HEK293 (cell line): ENCODE measurements around the gene TMEM256.

ENCODE experiments used
- CTCF ChIA-PET: fragments of 350-600 bp; formaldehyde crosslinking; extraction: SDS; loops from one replicate; lab custom pipeline; 2021; ENCODE audit warnings: antibody characterized with exemption; lab: Yijun Ruan, JAX
- POLR2A ChIA-PET: fragments of 300-600 bp; formaldehyde crosslinking; extraction: SDS; loops from one replicate; lab custom pipeline; 2020; ENCODE audit warnings: antibody characterized with exemption, inconsistent platforms; lab: Yijun Ruan, JAX
- H3K27ac ChIP-seq: fragments of 200-500 bp; sonication (Bioruptor generic); 2 replicates; pipeline ENCODE4 v1.5.1; 2014; ENCODE audit warnings: low read depth, low read length, control low read depth, inconsistent platforms; ENCODE audit errors: extremely low read depth
- H3K36me3 ChIP-seq, 2 experiments: fragments of 200-500 bp in 1 of 2; sonication (Bioruptor generic) in 1 of 2; 1 replicate in 1 of 2; 2 replicates in 1 of 2; pipeline ENCODE4 v1.5.1; 2014 to 2017; ENCODE audit warnings: inconsistent platforms in 2 of 2, low read length in 2 of 2; ENCODE audit not compliant: control insufficient read depth in 2 of 2, insufficient read depth in 1 of 2
- H3K4me1 ChIP-seq: fragments of 200-500 bp; sonication (Bioruptor generic); 2 replicates; pipeline ENCODE4 v1.5.1; 2014; ENCODE audit warnings: mild to moderate bottlenecking, low read length, inconsistent platforms; ENCODE audit not compliant: control insufficient read depth, insufficient read depth
- H3K4me3 ChIP-seq: 2 replicates; pipeline ENCODE4 v1.5.1; 2011; ENCODE audit warnings: low read depth, mild to moderate bottlenecking, control low read depth, low read length, moderate library complexity
- H3K9me3 ChIP-seq: fragments of 200-500 bp; sonication (Bioruptor generic); 2 replicates; pipeline ENCODE4 v1.5.1; 2014; ENCODE audit warnings: low read depth, low read length, inconsistent platforms; ENCODE audit not compliant: control insufficient read depth, insufficient read depth
- GFI1B ChIP-seq: fragments of 450-650 bp; formaldehyde crosslinking; IDR thresholded peaks from 2 replicates; pipeline ENCODE4 v1.5.1; 2016; ENCODE audit warnings: missing biosample characterization, missing genetic modification characterization
- GLI4 ChIP-seq: fragments of 450-650 bp; formaldehyde crosslinking; IDR thresholded peaks from 2 replicates; pipeline ENCODE4 v1.5.1; 2016; ENCODE audit warnings: missing biosample characterization, missing genetic modification characterization
- GLIS1 ChIP-seq: fragments of 450-650 bp; formaldehyde crosslinking; IDR thresholded peaks from 2 replicates; pipeline ENCODE4 v1.5.1; 2016; ENCODE audit warnings: missing biosample characterization, missing genetic modification characterization
- IKZF3 ChIP-seq: fragments of 450-650 bp; IDR thresholded peaks from 2 replicates; pipeline ENCODE4 v1.5.0; 2018; ENCODE audit warnings: missing biosample characterization, mild to moderate bottlenecking, missing genetic modification characterization, moderate library complexity
- KLF9 ChIP-seq: fragments of 450-650 bp; formaldehyde crosslinking; IDR thresholded peaks from 2 replicates; pipeline ENCODE4 v1.5.1; 2016; ENCODE audit warnings: missing biosample characterization, missing genetic modification characterization, low read depth
- SCRT1 ChIP-seq: fragments of 450-650 bp; formaldehyde crosslinking; IDR thresholded peaks from 2 replicates; pipeline ENCODE4 v1.5.1; 2016; ENCODE audit warnings: missing biosample characterization, missing genetic modification characterization, borderline replicate concordance
- SETDB1 ChIP-seq: IDR thresholded peaks from one replicate; pipeline ENCODE4 v1.6.1; 2017; ENCODE audit warnings: mild to moderate bottlenecking, low read length, moderate library complexity, mixed read lengths; ENCODE audit not compliant: insufficient read length
- YY1 ChIP-seq: fragments of 450-650 bp; formaldehyde crosslinking; IDR thresholded peaks from 2 replicates; pipeline ENCODE4 v1.5.1; 2018; ENCODE audit warnings: missing biosample characterization, missing genetic modification characterization
- ZNF16 ChIP-seq: fragments of 450-650 bp; formaldehyde crosslinking; IDR thresholded peaks from 2 replicates; pipeline ENCODE4 v1.5.1; 2016; ENCODE audit warnings: low read depth, missing biosample characterization, missing genetic modification characterization
- ZNF341 ChIP-seq: fragments of 450-650 bp; formaldehyde crosslinking; IDR thresholded peaks from 2 replicates; pipeline ENCODE4; 2016; ENCODE audit warnings: low read depth, missing biosample characterization, missing genetic modification characterization
- ZNF37A ChIP-seq: fragments of 450-650 bp; IDR thresholded peaks from 2 replicates; pipeline ENCODE4 v1.5.1; 2018; ENCODE audit warnings: missing biosample characterization, missing genetic modification characterization
- ZNF501 ChIP-seq: fragments of 450-650 bp; formaldehyde crosslinking; IDR thresholded peaks from 2 replicates; pipeline ENCODE4 v1.5.1; 2016; ENCODE audit warnings: missing biosample characterization, missing genetic modification characterization
- ZNF510 ChIP-seq: fragments of 450-650 bp; formaldehyde crosslinking; IDR thresholded peaks from 2 replicates; pipeline ENCODE4 v1.5.1; 2018; ENCODE audit warnings: mild to moderate bottlenecking, missing genetic modification characterization, missing biosample characterization; ENCODE audit not compliant: insufficient replicate concordance
- ZNF626 ChIP-seq: fragments of 450-650 bp; sonication (Bioruptor Pico); formaldehyde crosslinking; IDR thresholded peaks from 2 replicates; pipeline ENCODE4 v1.5.1; 2018; ENCODE audit warnings: missing biosample characterization, missing genetic modification characterization, inconsistent platforms
- ZNF629 ChIP-seq: fragments of 450-650 bp; formaldehyde crosslinking; IDR thresholded peaks from 2 replicates; pipeline ENCODE4 v1.5.1; 2017; ENCODE audit warnings: missing biosample characterization, missing genetic modification characterization
- ZNF670 ChIP-seq: fragments of 450-650 bp; formaldehyde crosslinking; IDR thresholded peaks from 2 replicates; pipeline ENCODE4 v1.5.1; 2016; ENCODE audit warnings: missing biosample characterization, missing genetic modification characterization, low read depth
- ZNF76 ChIP-seq: fragments of 450-650 bp; formaldehyde crosslinking; IDR thresholded peaks from 2 replicates; pipeline ENCODE4; 2016; ENCODE audit warnings: low read depth, missing biosample characterization, missing genetic modification characterization, borderline replicate concordance
- ZNF768 ChIP-seq: fragments of 450-650 bp; formaldehyde crosslinking; IDR thresholded peaks from 2 replicates; pipeline ENCODE4 v1.5.1; 2018; ENCODE audit warnings: missing biosample characterization, mild to moderate bottlenecking, missing genetic modification characterization
- ZNF776 ChIP-seq: fragments of 450-650 bp; formaldehyde crosslinking; IDR thresholded peaks from 2 replicates; pipeline ENCODE4 v1.5.0; 2017; ENCODE audit warnings: missing biosample characterization, missing genetic modification characterization, borderline replicate concordance
- ZNF777 ChIP-seq: fragments of 450-650 bp; formaldehyde crosslinking; IDR thresholded peaks from 2 replicates; pipeline ENCODE4 v1.5.1; 2017; ENCODE audit warnings: missing biosample characterization, missing genetic modification characterization, borderline replicate concordance
- ZSCAN23 ChIP-seq: fragments of 450-650 bp; formaldehyde crosslinking; IDR thresholded peaks from 2 replicates; pipeline ENCODE4 v1.5.1; 2016; ENCODE audit warnings: missing biosample characterization, missing genetic modification characterization
- TF ChIP-seq, protein P1 (sequence below): fragments of 450-650 bp; formaldehyde crosslinking; IDR thresholded peaks from 2 replicates; pipeline ENCODE4 v1.5.1; 2016; ENCODE audit warnings: missing biosample characterization, missing genetic modification characterization
- TF ChIP-seq, protein P2 (sequence below): fragments of 450-650 bp; formaldehyde crosslinking; IDR thresholded peaks from 2 replicates; pipeline ENCODE4 v1.5.1; 2016; ENCODE audit warnings: missing biosample characterization, missing genetic modification characterization
- TF ChIP-seq, protein P3 (sequence below): fragments of 450-650 bp; formaldehyde crosslinking; conservative IDR thresholded peaks from 2 replicates; pipeline ENCODE4 v1.5.1; 2016; ENCODE audit warnings: low read depth, missing biosample characterization, missing genetic modification characterization
- TF ChIP-seq, protein P4 (sequence below): fragments of 450-650 bp; formaldehyde crosslinking; IDR thresholded peaks from 2 replicates; pipeline ENCODE4 v1.5.1; 2017; ENCODE audit warnings: missing biosample characterization, missing genetic modification characterization

TMEM256 gene

DNA sequence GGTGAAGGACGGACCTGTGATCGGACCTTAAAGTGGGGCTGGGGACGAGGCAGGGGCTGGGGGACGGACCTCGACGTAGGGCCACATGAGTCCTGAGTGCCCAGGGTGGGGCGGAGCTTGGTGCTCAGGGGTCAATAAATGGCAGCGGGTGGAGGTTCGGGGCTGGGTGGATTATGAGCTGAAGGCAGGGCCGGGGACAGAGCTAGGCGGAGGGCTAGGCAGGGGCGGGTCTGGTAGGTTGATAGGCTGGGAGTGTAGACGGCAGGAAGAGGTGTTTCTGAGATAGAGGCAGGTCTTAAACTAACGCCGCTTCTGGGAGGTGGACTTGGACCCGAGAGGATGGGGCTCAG, 41.7 kb upstream of the TMEM256 start (continued):
- TF ChIP-seq, protein P1, sequence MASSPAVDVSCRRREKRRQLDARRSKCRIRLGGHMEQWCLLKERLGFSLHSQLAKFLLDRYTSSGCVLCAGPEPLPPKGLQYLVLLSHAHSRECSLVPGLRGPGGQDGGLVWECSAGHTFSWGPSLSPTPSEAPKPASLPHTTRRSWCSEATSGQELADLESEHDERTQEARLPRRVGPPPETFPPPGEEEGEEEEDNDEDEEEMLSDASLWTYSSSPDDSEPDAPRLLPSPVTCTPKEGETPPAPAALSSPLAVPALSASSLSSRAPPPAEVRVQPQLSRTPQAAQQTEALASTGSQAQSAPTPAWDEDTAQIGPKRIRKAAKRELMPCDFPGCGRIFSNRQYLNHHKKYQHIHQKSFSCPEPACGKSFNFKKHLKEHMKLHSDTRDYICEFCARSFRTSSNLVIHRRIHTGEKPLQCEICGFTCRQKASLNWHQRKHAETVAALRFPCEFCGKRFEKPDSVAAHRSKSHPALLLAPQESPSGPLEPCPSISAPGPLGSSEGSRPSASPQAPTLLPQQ = no peak
- no peak for TF ChIP-seq GFI1B
- peak; percentile 79; the same call in 1 of the 2 replicates for TF ChIP-seq ZNF777 (tag by site-specific recombination)
- TF ChIP-seq, all 188 proteins: peak for 8

DNA sequence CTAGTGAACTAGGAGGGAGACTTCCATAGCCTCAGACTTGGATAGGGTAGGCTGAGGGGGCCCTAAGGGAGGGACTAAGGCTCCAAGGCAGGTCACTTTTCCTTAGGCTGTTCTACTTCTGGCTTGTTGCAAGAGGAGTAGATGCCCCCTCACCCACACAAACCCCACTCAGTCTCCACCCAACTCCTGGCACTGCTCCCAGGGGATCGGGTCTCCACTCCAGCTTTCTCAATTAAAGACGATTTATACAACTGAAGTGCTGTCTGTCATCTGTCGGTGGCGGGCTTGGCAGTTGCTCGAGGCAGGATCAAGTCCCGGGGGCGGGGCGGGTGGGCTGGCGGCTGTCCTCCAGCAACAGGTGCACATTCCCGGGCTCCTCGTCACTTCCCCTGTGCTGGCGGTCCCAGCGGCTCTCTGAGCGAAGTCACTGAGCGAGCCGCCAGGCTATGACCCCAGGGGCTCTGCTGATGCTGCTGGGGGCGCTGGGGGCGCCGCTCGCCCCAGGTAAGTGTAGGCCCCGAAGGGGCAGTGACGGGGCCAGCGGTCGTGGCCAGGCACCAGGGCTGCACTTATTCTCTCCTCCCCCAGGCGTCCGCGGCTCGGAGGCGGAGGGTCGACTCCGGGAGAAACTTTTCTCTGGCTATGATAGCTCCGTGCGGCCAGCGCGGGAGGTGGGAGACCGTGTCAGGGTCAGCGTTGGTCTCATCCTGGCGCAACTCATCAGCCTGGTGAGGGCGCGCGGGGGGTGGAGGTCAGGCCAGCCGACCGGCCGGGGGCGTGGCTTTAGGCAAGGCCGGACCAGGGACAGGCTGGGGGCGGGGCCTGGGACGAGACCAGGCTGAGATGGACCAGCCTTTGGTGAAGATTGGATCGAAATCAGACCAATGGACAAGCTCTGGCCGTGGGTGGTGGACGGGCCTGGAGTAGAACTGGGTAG, 41.1 kb upstream of the TMEM256 start, which contains the start of gene CHRNB1:
Gene CHRNB1, plus strand, starts transcription at position 380 of the 937 bp plus-strand sequence. Its CDS starts 67 bp downstream, at position 447.
- Histone ChIP-seq H3K9me3 (no peaks in the 10 kb centered on the region), H3K27ac (no peak within 1 kb of the TSS; the same call in 1 of the 2 replicates), H3K4me3 (peak within 1 kb of the TSS; percentile 57), H3K36me3 (no peaks in the 10 kb centered on the region; a peak in 1 of 3 replicates), H3K4me1 (peaks cover 19% of the 10 kb centered on the region)
- ChIA-PET POLR2A (interaction anchor here (0.6 to 2.7 kb wide), 17 partner anchors 8 to 243 kb away, joined by 3 to 17 read pairs (median 4); partner anchors contain the start of genes NEURL4, POLR2A, TMEM102 and TMEM256), CTCF (interaction anchor here (0.6 to 2.5 kb wide), 18 partner anchors 8 to 404 kb away, joined by 3 to 13 read pairs (median 4); partner anchors contain the start of genes TP53 and ZBTB4)
- TF ChIP-seq ZNF670 (tag by site-specific recombination) = no peak
- no peak for TF ChIP-seq ZNF626
- TF ChIP-seq, protein P2, sequence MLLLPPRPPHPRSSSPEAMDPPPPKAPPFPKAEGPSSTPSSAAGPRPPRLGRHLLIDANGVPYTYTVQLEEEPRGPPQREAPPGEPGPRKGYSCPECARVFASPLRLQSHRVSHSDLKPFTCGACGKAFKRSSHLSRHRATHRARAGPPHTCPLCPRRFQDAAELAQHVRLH = no peak
- TF ChIP-seq ZNF16 = no peak
- no peak for TF ChIP-seq ZNF510 (tag by site-specific recombination)
- TF ChIP-seq SCRT1 (tag by site-specific recombination) = peak; percentile 52; the same call in 1 of the 2 replicates
- no peak for TF ChIP-seq ZSCAN23 (tag by site-specific recombination)
- TF ChIP-seq IKZF3 (tag by site-specific recombination) = no peak
- TF ChIP-seq ZNF37A (tag by site-specific recombination) = no peak
- TF ChIP-seq ZNF768 = no peak
- TF ChIP-seq, protein P3, sequence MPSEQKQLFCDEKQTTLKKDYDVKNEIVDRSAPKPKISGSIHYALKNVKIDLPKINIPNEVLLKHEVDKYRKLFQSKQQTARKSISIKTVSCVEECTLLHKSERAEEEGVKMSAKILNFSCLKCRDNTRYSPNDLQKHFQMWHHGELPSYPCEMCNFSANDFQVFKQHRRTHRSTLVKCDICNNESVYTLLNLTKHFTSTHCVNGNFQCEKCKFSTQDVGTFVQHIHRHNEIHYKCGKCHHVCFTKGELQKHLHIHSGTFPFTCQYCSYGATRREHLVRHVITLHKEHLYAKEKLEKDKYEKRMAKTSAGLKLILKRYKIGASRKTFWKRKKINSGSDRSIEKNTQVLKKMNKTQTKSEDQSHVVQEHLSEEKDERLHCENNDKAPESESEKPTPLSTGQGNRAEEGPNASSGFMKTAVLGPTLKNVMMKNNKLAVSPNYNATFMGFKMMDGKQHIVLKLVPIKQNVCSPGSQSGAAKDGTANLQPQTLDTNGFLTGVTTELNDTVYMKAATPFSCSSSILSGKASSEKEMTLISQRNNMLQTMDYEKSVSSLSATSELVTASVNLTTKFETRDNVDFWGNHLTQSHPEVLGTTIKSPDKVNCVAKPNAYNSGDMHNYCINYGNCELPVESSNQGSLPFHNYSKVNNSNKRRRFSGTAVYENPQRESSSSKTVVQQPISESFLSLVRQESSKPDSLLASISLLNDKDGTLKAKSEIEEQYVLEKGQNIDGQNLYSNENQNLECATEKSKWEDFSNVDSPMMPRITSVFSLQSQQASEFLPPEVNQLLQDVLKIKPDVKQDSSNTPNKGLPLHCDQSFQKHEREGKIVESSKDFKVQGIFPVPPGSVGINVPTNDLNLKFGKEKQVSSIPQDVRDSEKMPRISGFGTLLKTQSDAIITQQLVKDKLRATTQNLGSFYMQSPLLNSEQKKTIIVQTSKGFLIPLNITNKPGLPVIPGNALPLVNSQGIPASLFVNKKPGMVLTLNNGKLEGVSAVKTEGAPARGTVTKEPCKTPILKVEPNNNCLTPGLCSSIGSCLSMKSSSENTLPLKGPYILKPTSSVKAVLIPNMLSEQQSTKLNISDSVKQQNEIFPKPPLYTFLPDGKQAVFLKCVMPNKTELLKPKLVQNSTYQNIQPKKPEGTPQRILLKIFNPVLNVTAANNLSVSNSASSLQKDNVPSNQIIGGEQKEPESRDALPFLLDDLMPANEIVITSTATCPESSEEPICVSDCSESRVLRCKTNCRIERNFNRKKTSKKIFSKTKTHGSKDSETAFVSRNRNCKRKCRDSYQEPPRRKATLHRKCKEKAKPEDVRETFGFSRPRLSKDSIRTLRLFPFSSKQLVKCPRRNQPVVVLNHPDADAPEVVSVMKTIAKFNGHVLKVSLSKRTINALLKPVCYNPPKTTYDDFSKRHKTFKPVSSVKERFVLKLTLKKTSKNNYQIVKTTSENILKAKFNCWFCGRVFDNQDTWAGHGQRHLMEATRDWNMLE = no peak
- peak; percentile 9; the same call in 1 of the 2 replicates for TF ChIP-seq ZNF76 (tag by site-specific recombination)
- no peak for TF ChIP-seq ZNF501 (tag by site-specific recombination)
- no peak for TF ChIP-seq GLI4
- TF ChIP-seq YY1 (tag by site-specific recombination) = no peak
- peak; percentile 84 for TF ChIP-seq GLIS1 (tag by site-specific recombination)
- TF ChIP-seq, protein P4, sequence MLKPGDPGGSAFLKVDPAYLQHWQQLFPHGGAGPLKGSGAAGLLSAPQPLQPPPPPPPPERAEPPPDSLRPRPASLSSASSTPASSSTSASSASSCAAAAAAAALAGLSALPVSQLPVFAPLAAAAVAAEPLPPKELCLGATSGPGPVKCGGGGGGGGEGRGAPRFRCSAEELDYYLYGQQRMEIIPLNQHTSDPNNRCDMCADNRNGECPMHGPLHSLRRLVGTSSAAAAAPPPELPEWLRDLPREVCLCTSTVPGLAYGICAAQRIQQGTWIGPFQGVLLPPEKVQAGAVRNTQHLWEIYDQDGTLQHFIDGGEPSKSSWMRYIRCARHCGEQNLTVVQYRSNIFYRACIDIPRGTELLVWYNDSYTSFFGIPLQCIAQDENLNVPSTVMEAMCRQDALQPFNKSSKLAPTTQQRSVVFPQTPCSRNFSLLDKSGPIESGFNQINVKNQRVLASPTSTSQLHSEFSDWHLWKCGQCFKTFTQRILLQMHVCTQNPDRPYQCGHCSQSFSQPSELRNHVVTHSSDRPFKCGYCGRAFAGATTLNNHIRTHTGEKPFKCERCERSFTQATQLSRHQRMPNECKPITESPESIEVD = no peak
- no peak for TF ChIP-seq SETDB1
- TF ChIP-seq KLF9 (tag by site-specific recombination) = peak; percentile 84
- peak; percentile 92 for TF ChIP-seq ZNF341 (tag by site-specific recombination)
- no peak for TF ChIP-seq ZNF629 (tag by site-specific recombination)
- TF ChIP-seq ZNF776 (tag by site-specific recombination) = no peak
